GM21360 (cell line): ENCODE results near the gene AFDN.

ENCODE experiments used
- ATAC-seq: cut with Tn5 transposase; IDR thresholded peaks from one replicate; pipeline ENCODE4 v1.9.1; 2021; ENCODE audit warnings: mild to moderate bottlenecking, moderate library complexity; ENCODE audit not compliant: unreplicated experiment

AFDN gene

GRCh38 chr6:167946007-167946406 lies 119.3 kb downstream of the AFDN start:
- no peak for ATAC-seq

DNA sequence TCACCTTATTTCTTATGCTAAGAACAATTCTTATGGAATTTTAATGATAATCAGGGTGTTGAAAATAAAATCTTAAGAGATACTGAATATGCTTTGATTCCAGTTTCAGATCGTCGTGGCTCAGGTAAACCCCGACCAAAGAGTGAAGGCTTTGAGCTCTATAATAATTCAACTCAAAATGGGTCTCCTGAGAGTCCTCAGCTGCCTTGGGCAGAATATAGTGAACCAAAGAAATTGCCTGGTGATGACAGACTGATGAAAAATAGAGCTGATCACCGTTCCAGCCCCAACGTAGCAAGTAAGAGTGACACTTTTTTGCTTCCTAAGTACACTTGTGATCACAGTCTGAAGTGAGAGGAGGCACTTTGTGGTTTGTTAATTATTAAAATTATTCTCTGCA lies 119.9 kb downstream of the AFDN start:
- ATAC-seq, result no peak

GRCh38 chr6:167947716-167948115 lies 121.0 kb downstream of the AFDN start:
- ATAC-seq, result no peak

DNA sequence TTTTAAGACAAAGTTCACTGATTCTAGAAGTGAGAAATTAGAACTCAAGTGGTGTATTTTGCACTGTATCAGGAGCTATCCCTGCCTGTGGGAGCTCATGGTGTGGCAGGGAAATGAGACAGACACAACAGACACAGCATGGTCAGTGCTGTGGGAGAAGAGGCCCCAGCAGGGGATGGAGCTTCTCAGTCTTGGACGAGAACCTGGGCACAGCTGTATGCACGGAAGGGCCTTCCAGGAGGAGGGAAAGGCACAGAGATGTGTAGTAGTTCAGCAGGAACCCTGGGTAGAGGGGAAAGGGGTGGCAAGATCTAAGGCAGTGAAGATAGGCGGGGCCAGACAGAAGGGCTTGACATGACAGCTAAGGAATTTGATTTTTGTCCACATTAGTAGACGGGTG lies 122.0 kb downstream of the AFDN start:
- no peak for ATAC-seq

DNA sequence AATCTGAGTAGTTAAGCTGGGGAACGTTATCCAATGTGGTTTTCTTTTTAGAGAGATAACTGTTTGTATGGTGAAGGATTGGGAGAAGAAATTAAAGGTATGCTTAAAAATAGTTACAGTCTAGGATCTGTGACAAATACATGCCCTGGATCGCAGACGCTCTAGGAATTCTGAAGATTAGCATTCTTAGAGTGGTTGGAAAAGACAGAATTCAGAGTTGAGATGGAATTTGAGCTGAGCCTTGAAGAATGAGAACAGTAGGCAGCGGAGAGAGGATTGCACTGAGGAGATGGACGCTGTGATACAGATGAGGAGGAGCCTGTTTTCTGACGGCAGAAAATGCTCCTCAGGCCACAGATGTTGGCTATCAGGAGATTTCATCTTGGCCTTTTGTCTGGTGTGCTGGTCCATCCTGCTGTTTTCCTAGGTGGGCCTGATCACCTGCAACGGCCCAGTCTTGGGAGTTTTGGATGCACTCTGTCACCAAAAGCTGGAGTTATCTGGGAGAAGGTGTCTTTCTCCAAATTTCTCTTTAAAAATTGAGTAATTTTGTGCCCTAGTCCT lies 122.5 kb downstream of the AFDN start:
- ATAC-seq, result no peak

DNA sequence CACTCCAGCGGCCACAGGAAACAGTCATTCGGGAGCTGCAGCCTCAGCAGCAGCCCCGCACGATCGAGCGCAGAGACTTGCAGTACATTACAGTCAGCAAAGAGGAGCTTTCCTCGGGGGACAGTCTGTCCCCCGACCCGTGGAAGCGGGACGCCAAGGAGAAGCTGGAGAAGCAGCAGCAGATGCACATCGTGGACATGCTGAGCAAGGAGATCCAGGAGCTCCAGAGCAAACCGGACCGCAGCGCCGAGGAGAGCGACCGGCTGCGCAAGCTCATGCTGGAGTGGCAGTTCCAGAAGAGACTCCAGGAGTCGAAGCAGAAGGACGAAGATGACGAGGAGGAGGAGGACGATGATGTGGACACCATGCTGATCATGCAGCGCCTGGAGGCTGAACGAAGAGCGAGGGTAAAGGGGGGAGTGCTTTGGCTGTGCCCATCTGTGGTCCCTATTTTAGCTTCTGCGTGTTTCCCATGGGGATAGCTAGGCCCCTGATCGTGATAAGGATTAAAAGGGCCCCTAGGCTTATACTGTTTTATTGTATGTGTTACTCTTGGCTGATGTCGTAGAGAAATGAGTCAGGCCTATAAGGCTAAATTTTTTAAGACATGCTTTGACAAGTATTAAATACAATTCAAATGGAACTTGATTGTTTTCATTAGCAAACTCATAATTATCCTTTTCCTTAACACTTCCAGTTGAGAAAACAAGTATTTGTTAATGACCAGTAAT lies 125.2 kb downstream of the AFDN start:
- no peak for ATAC-seq

GRCh38 chr6:167952512-167952859 lies 125.8 kb downstream of the AFDN start:
- no peak for ATAC-seq

DNA sequence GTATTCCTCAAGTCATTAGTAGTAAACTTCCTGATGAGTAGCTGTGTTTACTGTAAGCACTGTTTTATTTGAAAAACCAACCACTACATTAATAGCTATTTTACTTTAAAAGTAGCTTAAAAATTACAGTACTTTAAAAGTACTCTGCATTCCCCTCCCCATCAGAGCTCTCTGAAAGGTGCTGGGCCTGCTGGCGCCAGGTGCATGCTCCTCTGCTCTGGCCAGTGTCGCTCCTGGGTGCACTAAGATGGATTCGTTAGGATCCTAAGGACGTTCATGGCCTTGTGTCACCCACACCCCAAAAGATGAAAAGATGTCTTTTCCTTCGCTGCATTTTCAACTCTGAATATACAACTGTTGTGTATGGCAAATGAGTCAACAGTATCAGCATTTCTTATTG lies 126.8 kb downstream of the AFDN start:
- ATAC-seq, result no peak

GRCh38 chr6:167954151-167954550 lies 127.4 kb downstream of the AFDN start:
- ATAC-seq, result no peak

DNA sequence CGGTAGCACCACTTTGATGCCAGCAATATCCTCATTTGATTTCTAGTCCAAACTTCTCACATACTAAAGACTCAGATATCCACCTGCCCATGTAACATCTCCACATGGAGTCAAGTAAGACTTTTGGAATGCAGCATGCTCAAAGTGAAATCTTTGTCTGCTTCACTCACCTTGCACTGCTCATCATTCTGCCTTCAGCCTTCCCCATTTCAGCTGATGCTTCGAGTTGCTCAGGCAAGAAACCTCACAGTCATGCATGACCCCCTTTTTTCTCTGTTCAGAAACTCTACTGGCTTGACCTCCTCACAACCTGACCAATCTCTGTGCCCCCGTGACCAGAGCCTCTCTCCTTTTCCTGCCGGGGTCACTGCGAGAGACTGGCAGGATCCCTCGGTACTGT lies 129.8 kb downstream of the AFDN start:
- ATAC-seq, result no peak

DNA sequence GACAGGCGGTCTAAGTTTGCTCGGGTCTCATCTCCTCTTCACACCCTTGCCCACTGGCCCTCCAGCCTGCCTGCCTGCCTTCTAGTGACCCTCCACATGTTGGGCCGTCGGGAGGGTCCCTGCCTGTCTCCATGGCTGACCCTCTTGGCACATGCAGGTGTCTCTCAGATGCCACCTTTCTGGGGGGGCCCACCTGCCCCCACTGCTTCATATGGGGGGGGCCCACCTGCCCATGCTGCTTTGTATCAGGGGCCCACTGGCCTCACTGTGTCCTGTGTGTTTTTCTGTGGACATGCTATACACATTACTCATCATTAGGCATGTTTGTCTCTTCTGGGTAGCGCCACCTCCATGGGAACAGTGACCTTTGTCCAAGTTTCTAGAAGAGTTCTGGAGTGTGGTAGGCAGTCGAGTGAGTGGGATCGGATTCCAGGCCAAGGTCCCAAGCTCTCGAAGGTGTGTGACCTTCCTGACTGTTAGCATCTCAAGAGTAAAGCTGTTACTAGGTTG lies 130.3 kb downstream of the AFDN start:
- ATAC-seq, result no peak

- ATAC-seq, result no peak
Observed at GRCh38 chr6:167957626-167958025, 130.9 kb downstream of the AFDN start.

DNA sequence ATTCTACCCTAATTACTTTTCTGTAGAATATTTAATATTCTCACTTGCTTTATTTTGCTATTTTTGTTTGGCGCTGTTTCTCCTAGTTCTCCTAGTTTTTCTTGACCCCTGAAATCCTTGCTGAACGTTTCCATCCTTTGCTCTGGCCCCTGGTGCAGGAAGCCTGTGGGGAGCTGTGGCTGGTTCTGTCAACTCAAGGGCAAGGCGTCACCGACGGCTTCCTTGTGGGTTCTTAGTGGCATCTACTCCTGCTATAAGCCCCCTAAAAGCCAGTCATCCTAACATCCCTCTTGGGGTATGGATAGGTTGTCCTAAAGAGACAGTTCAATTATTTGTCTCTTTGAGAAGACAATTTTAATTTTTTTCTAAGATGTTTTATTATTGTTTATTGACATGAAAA lies 133.9 kb downstream of the AFDN start:
- ATAC-seq, result no peak

- no peak for ATAC-seq
Observed at GRCh38 chr6:167962711-167963110, 136.0 kb downstream of the AFDN start.

DNA sequence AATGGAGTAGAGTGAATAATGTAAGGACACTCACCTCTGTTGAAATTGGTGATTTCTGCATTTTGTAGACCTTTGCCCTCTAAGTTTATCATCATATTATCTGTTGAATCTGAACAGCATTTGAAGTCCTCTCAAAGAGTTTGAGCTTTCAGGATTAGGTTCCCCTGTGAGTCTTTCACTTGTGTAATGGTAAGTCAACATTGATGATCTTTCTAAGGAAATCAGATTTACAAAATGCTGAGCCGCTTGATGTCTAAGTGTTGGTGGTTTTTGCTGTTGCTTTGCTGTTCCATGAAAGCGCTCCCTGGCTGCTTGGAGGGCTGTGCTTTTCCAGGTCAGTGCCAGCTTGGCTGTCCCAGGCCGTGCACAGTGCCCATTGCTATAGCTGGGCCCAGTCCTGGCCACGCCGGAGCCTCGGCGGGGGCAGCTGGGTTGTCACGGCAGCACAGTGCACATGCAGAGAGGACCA lies 136.9 kb downstream of the AFDN start:
- no peak for ATAC-seq

DNA sequence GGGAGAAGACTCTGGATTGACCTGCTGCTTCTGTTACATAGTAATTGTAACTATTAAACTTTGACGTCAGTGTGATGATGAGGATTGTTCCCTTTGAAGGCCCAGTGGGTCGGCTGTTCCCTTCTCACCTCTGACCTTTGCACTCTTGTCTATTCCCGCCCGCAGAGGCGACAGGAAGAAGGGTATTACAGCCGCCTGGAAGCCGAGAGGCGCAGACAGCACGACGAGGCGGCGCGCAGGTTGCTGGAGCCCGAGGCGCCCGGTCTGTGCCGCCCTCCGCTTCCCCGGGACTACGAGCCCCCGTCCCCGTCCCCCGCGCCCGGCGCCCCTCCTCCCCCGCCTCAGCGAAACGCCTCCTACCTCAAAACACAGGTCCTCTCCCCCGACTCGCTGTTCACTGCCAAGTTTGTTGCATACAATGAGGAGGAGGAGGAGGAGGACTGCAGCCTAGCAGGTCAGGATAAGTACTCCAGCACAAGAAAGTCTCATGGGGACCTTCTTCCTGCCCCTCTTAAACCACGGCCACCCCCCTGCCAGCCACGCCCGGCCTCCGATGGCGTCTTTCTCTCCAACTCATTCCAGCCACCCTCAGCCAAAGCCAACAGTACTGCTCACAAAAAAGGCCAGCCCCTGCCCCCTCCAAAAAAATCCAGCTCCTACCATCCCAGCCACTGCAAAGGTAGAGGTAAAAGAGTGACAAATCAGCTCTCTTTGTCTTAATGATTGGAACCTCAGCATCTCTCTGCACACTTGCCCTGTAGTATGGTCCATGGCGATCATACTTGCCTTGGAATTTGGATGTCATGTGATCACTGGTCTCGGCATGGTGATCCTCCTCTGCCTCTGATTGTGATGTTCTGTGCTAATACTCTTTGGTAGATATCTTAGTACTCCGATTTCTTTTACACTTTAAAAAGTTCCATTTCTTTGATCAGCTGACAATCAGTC lies 139.2 kb downstream of the AFDN start:
- no peak for ATAC-seq

GRCh38 chr6:167966540-167966905 lies 139.8 kb downstream of the AFDN start:
- ATAC-seq, result no peak

- no peak for ATAC-seq
Observed at GRCh38 chr6:167968091-167968490, 141.4 kb downstream of the AFDN start.

GRCh38 chr6:167970230-167970629 lies 143.5 kb downstream of the AFDN start:
- ATAC-seq, result no peak

- ATAC-seq, result no peak
Observed at GRCh38 chr6:167972193-167972592, 145.5 kb downstream of the AFDN start.

- ATAC-seq, result no peak
Observed at GRCh38 chr6:167973148-167973885, 146.6 kb downstream of the AFDN start.
